ENCODE measurements around the gene CCDC122. TPM values are rescaled to one million over a fixed set of nuclear protein-coding genes. Genes with fewer than 3 reads are reported as not detected.

Gene CCDC122
- total RNA-seq, 1 donor from 2014 or later: 3.6 TPM

Other genes with a start within 250 kb of the CCDC122 start
- gene ENOX1, start 92.8 kb downstream of the CCDC122 start, total RNA-seq: 6.8 TPM
- gene LACC1, start 164 bp upstream of the CCDC122 start, total RNA-seq: 3.9 TPM

All from left ventricle myocardium superior (tissue), 1 donor.